ENCODE results near the gene CALN1. TPM values are rescaled to one million over a fixed set of nuclear protein-coding genes. Genes with fewer than 3 reads are reported as not detected.

The CALN1 gene
- total RNA-seq, 1 donor, result not detected

DNA sequence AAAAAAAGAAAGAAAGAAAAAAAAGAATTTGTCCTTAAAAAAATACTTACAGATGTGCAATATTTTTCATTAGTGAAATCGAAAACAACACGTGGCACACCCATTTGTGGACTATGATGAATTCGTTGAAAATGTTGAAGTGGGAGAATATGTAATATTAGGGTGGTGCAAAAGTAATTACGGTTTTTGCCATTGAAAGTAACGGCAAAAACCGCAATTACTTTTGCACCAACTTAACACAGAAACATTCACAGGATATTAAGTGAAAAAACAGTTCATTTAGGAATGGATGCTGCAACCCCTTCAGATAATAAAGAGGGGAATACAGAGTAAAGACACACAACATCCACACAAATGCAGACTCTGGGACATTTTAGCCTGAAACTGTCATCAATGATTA, 96.0 kb downstream of the CALN1 start:
- H3K4me3 ChIP-seq (ENCODE audit: low read depth, low read length), result no peak overlapping the region
- TF ChIP-seq, protein P1, sequence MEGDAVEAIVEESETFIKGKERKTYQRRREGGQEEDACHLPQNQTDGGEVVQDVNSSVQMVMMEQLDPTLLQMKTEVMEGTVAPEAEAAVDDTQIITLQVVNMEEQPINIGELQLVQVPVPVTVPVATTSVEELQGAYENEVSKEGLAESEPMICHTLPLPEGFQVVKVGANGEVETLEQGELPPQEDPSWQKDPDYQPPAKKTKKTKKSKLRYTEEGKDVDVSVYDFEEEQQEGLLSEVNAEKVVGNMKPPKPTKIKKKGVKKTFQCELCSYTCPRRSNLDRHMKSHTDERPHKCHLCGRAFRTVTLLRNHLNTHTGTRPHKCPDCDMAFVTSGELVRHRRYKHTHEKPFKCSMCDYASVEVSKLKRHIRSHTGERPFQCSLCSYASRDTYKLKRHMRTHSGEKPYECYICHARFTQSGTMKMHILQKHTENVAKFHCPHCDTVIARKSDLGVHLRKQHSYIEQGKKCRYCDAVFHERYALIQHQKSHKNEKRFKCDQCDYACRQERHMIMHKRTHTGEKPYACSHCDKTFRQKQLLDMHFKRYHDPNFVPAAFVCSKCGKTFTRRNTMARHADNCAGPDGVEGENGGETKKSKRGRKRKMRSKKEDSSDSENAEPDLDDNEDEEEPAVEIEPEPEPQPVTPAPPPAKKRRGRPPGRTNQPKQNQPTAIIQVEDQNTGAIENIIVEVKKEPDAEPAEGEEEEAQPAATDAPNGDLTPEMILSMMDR (IDR thresholded peaks at IDR 0.05; ENCODE audit: insufficient read depth, low read length), result no peak
- DNase-seq (ENCODE audit: low read depth), result no peak

DNA sequence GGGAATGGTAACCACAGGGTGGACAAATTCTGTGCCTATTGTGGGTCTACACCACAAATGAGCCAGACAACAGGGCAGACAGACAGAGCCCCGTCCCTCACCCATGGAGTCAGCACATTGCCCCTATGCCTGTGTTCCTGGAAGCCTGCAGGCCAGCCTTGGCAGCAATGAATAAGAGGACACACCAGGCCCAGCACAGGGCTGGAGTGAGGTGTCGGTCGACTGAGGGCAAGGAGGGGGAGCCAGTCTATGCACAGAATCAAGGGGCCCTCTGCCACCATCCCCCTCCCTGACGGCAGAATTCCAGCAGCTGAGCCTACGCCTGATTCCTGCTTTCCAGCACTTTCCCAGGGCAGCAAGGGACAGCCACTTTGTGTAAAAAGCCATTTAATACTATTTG, 98.2 kb downstream of the CALN1 start:
- H3K4me3 ChIP-seq (ENCODE audit: low read depth, low read length), result no peak overlapping the region
- no peak for DNase-seq (ENCODE audit: low read depth)
- TF ChIP-seq, protein P1 (IDR thresholded peaks at IDR 0.05; ENCODE audit: insufficient read depth, low read length), result no peak

DNA sequence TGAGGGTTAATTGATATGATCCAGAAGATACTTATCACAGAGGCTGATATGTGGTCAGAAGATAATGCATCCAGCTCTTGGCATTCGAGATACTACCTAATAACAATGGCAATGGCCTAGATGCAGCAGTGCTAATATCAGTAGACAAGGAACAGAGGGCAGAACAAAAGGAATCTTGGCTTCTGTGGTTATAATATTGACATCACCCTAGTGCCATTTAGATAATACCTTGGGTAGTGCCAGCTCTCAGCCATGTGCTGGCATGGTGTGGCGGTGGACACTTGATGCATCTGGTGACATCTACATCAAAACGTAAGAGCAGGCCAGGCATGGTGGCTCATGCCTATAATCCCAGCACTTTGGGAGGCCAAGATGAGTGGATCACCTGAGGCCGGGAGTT, 101.8 kb downstream of the CALN1 start:
- H3K4me3 ChIP-seq (ENCODE audit: low read depth, low read length), result no peak overlapping the region
- no peak for DNase-seq (ENCODE audit: low read depth)
- TF ChIP-seq, protein P1 (IDR thresholded peaks at IDR 0.05; ENCODE audit: insufficient read depth, low read length), result no peak

DNA sequence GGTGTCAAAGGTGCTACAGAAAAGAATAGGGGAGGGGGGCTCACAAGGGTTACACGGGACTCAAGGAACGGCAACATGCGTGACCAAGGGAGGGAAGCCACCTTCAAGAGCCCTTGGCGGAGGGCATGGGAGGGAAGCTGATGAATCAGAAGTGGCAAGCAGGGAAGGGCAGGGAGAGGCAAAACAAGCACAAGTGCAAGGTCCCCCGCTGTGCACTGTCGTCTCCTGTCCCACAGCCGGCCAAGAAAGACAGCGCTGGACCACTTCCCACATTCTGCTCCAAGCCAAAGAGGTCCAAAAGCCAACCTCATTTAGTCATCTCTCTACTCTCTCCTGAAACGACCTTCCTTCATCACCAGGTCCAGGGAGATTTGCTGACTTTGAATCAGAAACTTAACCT, 102.7 kb downstream of the CALN1 start:
- TF ChIP-seq, protein P1 (IDR thresholded peaks at IDR 0.05; ENCODE audit: insufficient read depth, low read length), result no peak
- no peak for DNase-seq (ENCODE audit: low read depth)
- H3K4me3 ChIP-seq (ENCODE audit: low read depth, low read length), result no peak overlapping the region

DNA sequence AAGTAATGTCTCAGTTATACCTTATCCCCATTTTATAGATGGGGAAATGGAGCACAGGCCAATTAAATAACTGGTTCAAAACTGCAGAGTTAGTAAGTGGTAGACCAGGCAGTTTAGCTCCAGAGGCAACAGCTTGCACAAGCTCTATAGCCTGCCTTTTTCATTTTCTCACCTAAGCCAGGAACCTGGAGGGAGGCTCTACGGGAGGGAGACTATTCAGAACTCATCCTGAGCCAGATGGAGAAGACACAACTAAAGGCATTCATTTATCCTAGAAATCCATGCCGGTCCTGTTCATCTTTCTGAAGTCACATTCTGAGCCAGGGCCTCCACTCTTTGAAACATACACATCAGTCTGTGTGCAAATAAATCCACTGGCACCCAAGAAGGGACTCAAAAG, 103.2 kb downstream of the CALN1 start:
- no peak overlapping the region for H3K4me3 ChIP-seq (ENCODE audit: low read depth, low read length)
- TF ChIP-seq, protein P1 (IDR thresholded peaks at IDR 0.05; ENCODE audit: insufficient read depth, low read length), result no peak
- no peak for DNase-seq (ENCODE audit: low read depth)

DNA sequence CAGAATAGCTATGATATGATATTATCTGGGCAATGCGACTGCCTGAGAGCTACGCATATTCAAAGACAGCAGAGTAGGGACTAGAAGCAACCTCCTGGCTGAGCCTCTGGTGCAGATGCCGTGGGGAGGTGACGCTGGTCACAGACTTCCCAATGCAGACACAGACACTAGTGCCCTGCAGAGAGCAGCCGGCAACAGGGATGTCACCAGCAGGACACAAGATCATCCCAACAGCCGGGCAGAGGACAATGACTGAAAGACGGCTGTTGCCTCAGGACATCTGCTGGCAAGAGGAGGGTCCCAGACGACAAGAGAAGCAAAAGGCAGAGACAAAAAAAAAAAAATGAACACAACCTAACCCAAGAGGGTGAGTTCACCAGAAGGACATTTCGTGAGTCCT, 104.6 kb downstream of the CALN1 start:
- H3K4me3 ChIP-seq (ENCODE audit: low read depth, low read length), result no peak overlapping the region
- no peak for DNase-seq (ENCODE audit: low read depth)
- TF ChIP-seq, protein P1 (IDR thresholded peaks at IDR 0.05; ENCODE audit: insufficient read depth, low read length), result no peak

DNA sequence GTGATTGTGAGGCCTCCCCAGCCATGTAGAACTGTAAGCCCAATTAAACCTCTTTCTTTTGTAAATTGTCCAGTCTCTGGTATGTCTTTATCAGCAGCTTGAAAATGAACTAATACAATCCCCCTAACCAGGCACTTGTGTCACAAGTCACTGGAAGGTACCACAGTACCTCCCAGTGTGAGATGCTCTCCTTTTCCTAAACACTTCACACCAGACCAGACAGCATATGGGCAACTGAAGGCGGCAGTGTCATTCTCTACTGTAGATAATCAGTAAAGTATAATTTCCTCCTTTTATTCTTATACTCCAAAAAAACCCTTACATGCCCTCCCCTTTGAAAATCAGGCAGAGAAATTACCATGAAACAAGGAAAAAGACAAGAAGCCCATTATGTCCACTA, 113.2 kb downstream of the CALN1 start:
- no peak overlapping the region for H3K4me3 ChIP-seq (ENCODE audit: low read depth, low read length)
- no peak for DNase-seq (ENCODE audit: low read depth)
- TF ChIP-seq, protein P1 (IDR thresholded peaks at IDR 0.05; ENCODE audit: insufficient read depth, low read length), result no peak

Data from fibroblast of the aortic adventitia (primary cell).